ENCODE measurements around the gene GFOD1.

GFOD1 gene

DNA sequence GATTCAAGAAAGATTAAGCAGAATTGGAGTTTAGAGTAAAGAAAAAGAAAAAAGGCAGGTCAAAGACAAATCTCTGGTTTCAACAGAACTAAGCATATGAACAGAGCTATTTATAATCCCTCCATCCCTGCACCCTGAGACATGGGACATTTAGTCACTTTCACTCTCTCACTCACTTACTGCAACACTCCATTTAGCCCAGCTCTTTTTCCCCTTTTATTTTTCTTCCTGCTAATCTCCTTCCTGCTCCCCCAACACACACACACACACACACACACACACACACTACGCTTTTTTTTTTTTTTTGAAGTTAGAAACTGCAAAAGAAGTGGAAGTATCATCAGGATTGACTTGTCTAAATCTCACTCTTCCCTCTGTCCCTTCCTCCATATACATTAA, 113.9 kb downstream of the GFOD1 start:
- H3K4me1 ChIP-seq (ENCODE audit: control insufficient read depth, insufficient read depth, low read length) = peaks cover 30% of the 10 kb centered on the region
- no peak overlapping the region for H3K9ac ChIP-seq (ENCODE audit: low read length in 2 of 2)
- H3K9me3 ChIP-seq (ENCODE audit: control insufficient read depth in 2 of 2, low read length in 2 of 2) = no peaks in the 10 kb centered on the region
- H3K27me3 ChIP-seq (ENCODE audit: control insufficient read depth in 1 of 2, insufficient read depth in 2 of 2, low read length in 2 of 2) = no peaks in the 10 kb centered on the region
- H3K4me3 ChIP-seq (ENCODE audit: low read length in 2 of 2) = no peak overlapping the region
- no peak overlapping the region for H3K27ac ChIP-seq (ENCODE audit: low read length)
- peaks cover 0 to 8% of the 10 kb centered on the region in 2 donors for H3K36me3 ChIP-seq (ENCODE audit: control insufficient read depth in 2 of 2, insufficient read depth in 2 of 2, low read length in 2 of 2)

- H3K9me3 ChIP-seq (ENCODE audit: control insufficient read depth in 2 of 2, low read length in 2 of 2) = no peaks in the 10 kb centered on the region
- no peak overlapping the region for H3K4me3 ChIP-seq (ENCODE audit: low read length in 2 of 2)
- no peaks in the 10 kb centered on the region for H3K27me3 ChIP-seq (ENCODE audit: control insufficient read depth in 1 of 2, insufficient read depth in 2 of 2, low read length in 2 of 2)
- H3K4me1 ChIP-seq (ENCODE audit: control insufficient read depth, insufficient read depth, low read length) = peaks cover 36% of the 10 kb centered on the region
- H3K36me3 ChIP-seq (ENCODE audit: control insufficient read depth in 2 of 2, insufficient read depth in 2 of 2, low read length in 2 of 2) = peaks cover 0 to 5% of the 10 kb centered on the region in 2 donors
- no peak overlapping the region for H3K9ac ChIP-seq (ENCODE audit: low read length in 2 of 2)
- H3K27ac ChIP-seq (ENCODE audit: low read length) = no peak overlapping the region
Observed at GRCh38 chr6:13372688-13373487, 114.5 kb downstream of the GFOD1 start.

GRCh38 chr6:13372076-13372475, 115.3 kb downstream of the GFOD1 start:
- Histone ChIP-seq H3K4me3 (ENCODE audit: low read length in 2 of 2) (no peak overlapping the region), H3K27me3 (ENCODE audit: control insufficient read depth in 1 of 2, insufficient read depth in 2 of 2, low read length in 2 of 2) (no peaks in the 10 kb centered on the region), H3K9me3 (ENCODE audit: control insufficient read depth in 2 of 2, low read length in 2 of 2) (no peaks in the 10 kb centered on the region), H3K27ac (ENCODE audit: low read length) (no peak overlapping the region), H3K36me3 (ENCODE audit: control insufficient read depth in 2 of 2, insufficient read depth in 2 of 2, low read length in 2 of 2) (peaks cover 0 to 3% of the 10 kb centered on the region in 2 donors), H3K4me1 (ENCODE audit: control insufficient read depth, insufficient read depth, low read length) (peaks cover 43% of the 10 kb centered on the region), H3K9ac (ENCODE audit: low read length in 2 of 2) (no peak overlapping the region)

GRCh38 chr6:13371421-13372072, 115.9 kb downstream of the GFOD1 start:
- Histone ChIP-seq H3K27ac (ENCODE audit: low read length) (no peak overlapping the region), H3K9ac (ENCODE audit: low read length in 2 of 2) (no peak overlapping the region), H3K9me3 (ENCODE audit: control insufficient read depth in 2 of 2, low read length in 2 of 2) (no peaks in the 10 kb centered on the region), H3K4me3 (ENCODE audit: low read length in 2 of 2) (no peak overlapping the region), H3K4me1 (ENCODE audit: control insufficient read depth, insufficient read depth, low read length) (peaks cover 43% of the 10 kb centered on the region), H3K27me3 (ENCODE audit: control insufficient read depth in 1 of 2, insufficient read depth in 2 of 2, low read length in 2 of 2) (no peaks in the 10 kb centered on the region), H3K36me3 (ENCODE audit: control insufficient read depth in 2 of 2, insufficient read depth in 2 of 2, low read length in 2 of 2) (peaks cover 0 to 2% of the 10 kb centered on the region in 2 donors)

GRCh38 chr6:13370623-13371022, 116.8 kb downstream of the GFOD1 start:
- Histone ChIP-seq H3K27me3 (ENCODE audit: control insufficient read depth in 1 of 2, insufficient read depth in 2 of 2, low read length in 2 of 2) (no peaks in the 10 kb centered on the region), H3K4me1 (ENCODE audit: control insufficient read depth, insufficient read depth, low read length) (peaks cover 43% of the 10 kb centered on the region), H3K9me3 (ENCODE audit: control insufficient read depth in 2 of 2, low read length in 2 of 2) (no peaks in the 10 kb centered on the region), H3K9ac (ENCODE audit: low read length in 2 of 2) (no peak overlapping the region), H3K27ac (ENCODE audit: low read length) (no peak overlapping the region), H3K36me3 (ENCODE audit: control insufficient read depth in 2 of 2, insufficient read depth in 2 of 2, low read length in 2 of 2) (peaks cover 0 to 2% of the 10 kb centered on the region in 2 donors), H3K4me3 (ENCODE audit: low read length in 2 of 2) (no peak overlapping the region)

GRCh38 chr6:13369591-13369990, 117.8 kb downstream of the GFOD1 start:
- Histone ChIP-seq H3K9ac (ENCODE audit: low read length in 2 of 2) (no peak overlapping the region), H3K36me3 (ENCODE audit: control insufficient read depth in 2 of 2, insufficient read depth in 2 of 2, low read length in 2 of 2) (peaks cover 2 to 7% of the 10 kb centered on the region in 2 donors), H3K4me1 (ENCODE audit: control insufficient read depth, insufficient read depth, low read length) (peaks cover 39% of the 10 kb centered on the region), H3K27ac (ENCODE audit: low read length) (no peak overlapping the region), H3K9me3 (ENCODE audit: control insufficient read depth in 2 of 2, low read length in 2 of 2) (no peaks in the 10 kb centered on the region), H3K4me3 (ENCODE audit: low read length in 2 of 2) (no peak overlapping the region), H3K27me3 (ENCODE audit: control insufficient read depth in 1 of 2, insufficient read depth in 2 of 2, low read length in 2 of 2) (no peaks in the 10 kb centered on the region)

DNA sequence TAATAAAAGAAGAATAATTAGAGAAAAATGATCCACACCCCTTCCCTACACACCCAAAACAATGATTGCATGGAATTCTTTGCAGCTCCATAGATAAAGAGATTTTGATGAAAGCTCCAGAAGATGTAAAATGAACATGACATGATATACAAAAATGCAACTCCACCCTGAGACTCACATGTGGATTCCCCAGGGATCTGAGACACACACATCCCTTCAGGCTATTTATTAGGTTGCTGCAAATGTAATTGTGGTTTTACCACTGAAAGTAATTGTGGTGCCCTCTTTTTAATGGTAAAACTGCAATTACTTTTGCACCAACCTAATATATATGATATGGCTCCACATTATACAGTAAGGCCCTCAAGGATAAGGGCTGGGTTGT, 118.7 kb downstream of the GFOD1 start:
- H3K27ac ChIP-seq (ENCODE audit: low read length) = no peak overlapping the region
- no peak overlapping the region for H3K9ac ChIP-seq (ENCODE audit: low read length in 2 of 2)
- H3K4me1 ChIP-seq (ENCODE audit: control insufficient read depth, insufficient read depth, low read length) = peaks cover 37% of the 10 kb centered on the region
- H3K27me3 ChIP-seq (ENCODE audit: control insufficient read depth in 1 of 2, insufficient read depth in 2 of 2, low read length in 2 of 2) = no peaks in the 10 kb centered on the region
- peaks cover 10 to 14% of the 10 kb centered on the region in 2 donors for H3K36me3 ChIP-seq (ENCODE audit: control insufficient read depth in 2 of 2, insufficient read depth in 2 of 2, low read length in 2 of 2)
- H3K9me3 ChIP-seq (ENCODE audit: control insufficient read depth in 2 of 2, low read length in 2 of 2) = no peaks in the 10 kb centered on the region
- no peak overlapping the region for H3K4me3 ChIP-seq (ENCODE audit: low read length in 2 of 2)

GRCh38 chr6:13368079-13368730, 119.2 kb downstream of the GFOD1 start:
- Histone ChIP-seq H3K27me3 (ENCODE audit: control insufficient read depth in 1 of 2, insufficient read depth in 2 of 2, low read length in 2 of 2) (no peaks in the 10 kb centered on the region), H3K4me3 (ENCODE audit: low read length in 2 of 2) (no peak overlapping the region), H3K9ac (ENCODE audit: low read length in 2 of 2) (no peak overlapping the region), H3K27ac (ENCODE audit: low read length) (peak overlapping the region; percentile 31), H3K9me3 (ENCODE audit: control insufficient read depth in 2 of 2, low read length in 2 of 2) (no peaks in the 10 kb centered on the region), H3K4me1 (ENCODE audit: control insufficient read depth, insufficient read depth, low read length) (peaks cover 32% of the 10 kb centered on the region), H3K36me3 (ENCODE audit: control insufficient read depth in 2 of 2, insufficient read depth in 2 of 2, low read length in 2 of 2) (peaks cover 10 to 15% of the 10 kb centered on the region in 2 donors)

- Histone ChIP-seq H3K27ac (ENCODE audit: low read length) (peak overlapping the region; percentile 31), H3K4me3 (ENCODE audit: low read length in 2 of 2) (no peak overlapping the region), H3K9me3 (ENCODE audit: control insufficient read depth in 2 of 2, low read length in 2 of 2) (no peaks in the 10 kb centered on the region), H3K9ac (ENCODE audit: low read length in 2 of 2) (peak overlapping the region in 1 of 2 donors; percentile 29), H3K27me3 (ENCODE audit: control insufficient read depth in 1 of 2, insufficient read depth in 2 of 2, low read length in 2 of 2) (no peaks in the 10 kb centered on the region), H3K4me1 (ENCODE audit: control insufficient read depth, insufficient read depth, low read length) (peaks cover 25% of the 10 kb centered on the region), H3K36me3 (ENCODE audit: control insufficient read depth in 2 of 2, insufficient read depth in 2 of 2, low read length in 2 of 2) (peaks cover 14 to 23% of the 10 kb centered on the region in 2 donors)
Observed at GRCh38 chr6:13367396-13367795, 120.0 kb downstream of the GFOD1 start.

DNA sequence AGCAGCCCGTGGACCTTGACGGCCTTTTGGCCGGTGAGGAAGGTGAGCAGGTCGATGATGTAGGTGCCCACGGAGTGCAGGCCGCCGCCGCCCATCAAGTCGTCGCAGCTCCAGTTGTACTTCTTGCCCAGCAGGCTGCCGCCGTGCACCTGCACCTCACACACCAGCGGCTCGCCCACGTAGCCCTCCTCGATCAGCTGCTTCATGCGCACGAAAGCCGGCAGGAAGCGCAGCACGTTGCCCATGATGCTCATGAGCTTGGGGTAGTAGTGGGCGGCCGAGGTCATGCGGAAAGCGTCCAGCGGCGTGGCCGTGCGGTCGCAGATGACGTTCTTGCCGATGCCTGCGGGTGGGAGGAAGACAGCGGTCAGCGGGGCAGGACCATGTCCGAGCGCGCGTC, 122.1 kb downstream of the GFOD1 start:
- Histone ChIP-seq H3K4me1 (ENCODE audit: control insufficient read depth, insufficient read depth, low read length) (peaks cover 13% of the 10 kb centered on the region), H3K27ac (ENCODE audit: low read length) (no peak overlapping the region), H3K9me3 (ENCODE audit: control insufficient read depth in 2 of 2, low read length in 2 of 2) (no peaks in the 10 kb centered on the region), H3K27me3 (ENCODE audit: control insufficient read depth in 1 of 2, insufficient read depth in 2 of 2, low read length in 2 of 2) (no peaks in the 10 kb centered on the region), H3K4me3 (ENCODE audit: low read length in 2 of 2) (no peak overlapping the region), H3K9ac (ENCODE audit: low read length in 2 of 2) (no peak overlapping the region), H3K36me3 (ENCODE audit: control insufficient read depth in 2 of 2, insufficient read depth in 2 of 2, low read length in 2 of 2) (peaks cover 14 to 25% of the 10 kb centered on the region in 2 donors)
